ENCODE measurements around the gene CNGB1. TPM values are rescaled to one million over a fixed set of nuclear protein-coding genes. Genes with fewer than 3 reads are reported as not detected.
A peak's percentile ranks its signal among the peaks of the same experiment; 100 is the strongest.

Gene CNGB1
- total and polyA plus RNA-seq, 2 of the 13 experiments (the other 11 are each of a cell fraction or from before 2014, with no cell fraction given) = 0.02 to 0.15 TPM

DNA sequence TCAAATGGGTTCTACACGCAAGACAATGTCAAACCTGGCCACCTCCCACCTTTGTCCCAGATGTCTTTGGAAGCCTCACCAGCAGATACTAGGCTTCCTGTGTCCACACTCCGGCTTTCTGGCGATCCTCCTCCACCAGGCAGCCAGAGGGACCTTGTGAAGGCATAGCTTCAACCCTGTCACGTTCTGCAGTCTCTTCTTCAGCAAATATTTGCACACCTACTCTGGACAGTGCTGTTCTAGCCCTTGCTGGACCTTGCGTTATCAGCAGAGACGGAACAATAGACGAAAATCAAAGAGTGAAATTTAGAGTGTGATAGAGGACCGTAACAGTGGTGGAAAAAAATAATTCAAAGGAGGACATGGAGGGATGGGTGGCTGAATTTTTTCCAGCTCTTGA, 130.1 kb downstream of the CNGB1 start (continued):
- TF ChIP-seq ZBTB21 (CRISPR knock-in tag; IDR thresholded peaks at IDR 0.05) (no peak), ISL2 (CRISPR knock-in tag; IDR thresholded peaks at IDR 0.05) (peak; percentile 71; the same call in 1 of the 2 replicates), SMAD9 (CRISPR knock-in tag; IDR thresholded peaks at IDR 0.05) (no peak), SOX13 (IDR thresholded peaks at IDR 0.05) (peak; percentile 95), SOX13 (CRISPR knock-in tag; conservative IDR thresholded peaks at IDR 0.05 in 1 of 2, IDR thresholded peaks at IDR 0.05 in 1 of 2) (peak in 1 of 2 experiments; percentile 99; a peak in 2 of 4 replicates), TEAD3 (CRISPR knock-in tag; optimal IDR thresholded peaks at IDR 0.05; ENCODE audit: borderline replicate concordance) (peak; percentile 94), CBX1 (IDR thresholded peaks at IDR 0.05; ENCODE audit: low read depth) (peak; percentile 72), PHB2 (IDR thresholded peaks at IDR 0.05; ENCODE audit: partially characterized antibody) (no peak), SAP130 (CRISPR knock-in tag; IDR thresholded peaks at IDR 0.05; ENCODE audit: low read depth) (peak; percentile 88), EP300 (IDR thresholded peaks at IDR 0.05; ENCODE audit: low read depth in 2 of 2, low read length in 2 of 2) (peak in 1 of 2 experiments; percentile 65; a peak in 1 of 4 replicates), EP300 (CRISPR knock-in tag; IDR thresholded peaks at IDR 0.05; ENCODE audit: borderline replicate concordance) (peak; percentile 48; the same call in 1 of the 2 replicates), ZNF703 (CRISPR knock-in tag; IDR thresholded peaks at IDR 0.05; ENCODE audit: borderline replicate concordance) (no peak), STAG1 (CRISPR knock-in tag; IDR thresholded peaks at IDR 0.05) (peak; percentile 36), POGZ (CRISPR knock-in tag; IDR thresholded peaks at IDR 0.05) (peak; percentile 85), AGO2 (optimal IDR thresholded peaks at IDR 0.05; ENCODE audit: low read depth, low read length) (no peak), MEF2D (CRISPR knock-in tag; IDR thresholded peaks at IDR 0.05) (peak; percentile 58; the same call in 1 of the 2 replicates), GTF3A (CRISPR knock-in tag; conservative IDR thresholded peaks at IDR 0.05) (no peak), ZBED4 (CRISPR knock-in tag; IDR thresholded peaks at IDR 0.05; ENCODE audit: borderline replicate concordance) (no peak), ZBTB42 (CRISPR knock-in tag; IDR thresholded peaks at IDR 0.05) (no peak), ZNF781 (CRISPR knock-in tag; IDR thresholded peaks at IDR 0.05; ENCODE audit: borderline replicate concordance, not compliant biosample characterization) (no peak), ZNF678 (CRISPR knock-in tag; IDR thresholded peaks at IDR 0.05) (no peak), ZNF225 (CRISPR knock-in tag; IDR thresholded peaks at IDR 0.05) (no peak), ELF4 (CRISPR knock-in tag; IDR thresholded peaks at IDR 0.05; ENCODE audit: borderline replicate concordance) (no peak)

All from HepG2 (cell line).